A549 (cell line): ENCODE measurements around the gene FHL2.
A peak's percentile ranks its signal among the peaks of the same experiment; 100 is the strongest.

Experiments
- CEBPB ChIP-seq, 2 experiments: fragments of >200 bp in 1 of 2; sonication (Bioruptor Twin) in 1 of 2; formaldehyde crosslinking in 1 of 2; IDR thresholded peaks; 2 replicates each; pipeline ENCODE4 v1.6.1; 2012 to 2016
- CHD4 ChIP-seq: fragments of 200-600 bp; sonication (generic); IDR thresholded peaks from 2 replicates; pipeline ENCODE4 v1.6.1; 2016; ENCODE audit warnings: antibody characterized with exemption, mild to moderate bottlenecking, borderline replicate concordance
- EHMT2 ChIP-seq: fragments of 200-600 bp; sonication (generic); IDR thresholded peaks from 2 replicates; pipeline ENCODE4 v1.6.1; 2016; ENCODE audit warnings: antibody characterized with exemption, low read depth, mild to moderate bottlenecking, moderate library complexity
- EP300 ChIP-seq, 2 experiments: fragments of >200 bp; sonication (Bioruptor Twin); formaldehyde crosslinking; IDR thresholded peaks; 2 replicates in 1 of 2; 3 replicates in 1 of 2; pipeline ENCODE4 v1.6.1; 2016 to 2017
- JUNB ChIP-seq: fragments of >200 bp; sonication (Bioruptor Twin); formaldehyde crosslinking; IDR thresholded peaks from 2 replicates; pipeline ENCODE4 v1.6.1; 2016
- NFE2L2 ChIP-seq: fragments of 150-350 bp; conservative IDR thresholded peaks from 2 replicates; pipeline ENCODE4 v1.6.1; 2014; ENCODE audit warnings: low read length
- POLR2A ChIP-seq: IDR thresholded peaks from 2 replicates; pipeline ENCODE4 v1.6.1; 2012; ENCODE audit warnings: mild to moderate bottlenecking, low read length
- RFX5 ChIP-seq: fragments of 450-650 bp; IDR thresholded peaks from 2 replicates; pipeline ENCODE4 v1.7.1; 2014; ENCODE audit warnings: antibody characterized with exemption, mild to moderate bottlenecking, moderate library complexity
- SMC3 ChIP-seq: fragments of >200 bp; sonication (Bioruptor Twin); formaldehyde crosslinking; IDR thresholded peaks from 3 replicates; pipeline ENCODE4 v1.6.1; 2018; ENCODE audit warnings: inconsistent platforms
- ZFP36 ChIP-seq: fragments of 450-650 bp; IDR thresholded peaks from 2 replicates; pipeline ENCODE4 v1.6.1; 2014; ENCODE audit warnings: borderline replicate concordance; ENCODE audit not compliant: partially characterized antibody
- TF ChIP-seq, protein P1 (sequence below): fragments of >200 bp; sonication (Bioruptor Twin); formaldehyde crosslinking; IDR thresholded peaks from 3 replicates; pipeline ENCODE4 v1.5.1; 2016
- TF ChIP-seq, protein P2 (sequence below): fragments of 200-600 bp; sonication (generic); IDR thresholded peaks from 2 replicates; pipeline ENCODE4 v1.6.1; 2016; ENCODE audit warnings: antibody characterized with exemption, mild to moderate bottlenecking, moderate library complexity
- TF ChIP-seq, protein P3 (sequence below): fragments of 450-650 bp; IDR thresholded peaks from 2 replicates; pipeline ENCODE4 v1.6.1; 2014; ENCODE audit warnings: antibody characterized with exemption

DNA sequence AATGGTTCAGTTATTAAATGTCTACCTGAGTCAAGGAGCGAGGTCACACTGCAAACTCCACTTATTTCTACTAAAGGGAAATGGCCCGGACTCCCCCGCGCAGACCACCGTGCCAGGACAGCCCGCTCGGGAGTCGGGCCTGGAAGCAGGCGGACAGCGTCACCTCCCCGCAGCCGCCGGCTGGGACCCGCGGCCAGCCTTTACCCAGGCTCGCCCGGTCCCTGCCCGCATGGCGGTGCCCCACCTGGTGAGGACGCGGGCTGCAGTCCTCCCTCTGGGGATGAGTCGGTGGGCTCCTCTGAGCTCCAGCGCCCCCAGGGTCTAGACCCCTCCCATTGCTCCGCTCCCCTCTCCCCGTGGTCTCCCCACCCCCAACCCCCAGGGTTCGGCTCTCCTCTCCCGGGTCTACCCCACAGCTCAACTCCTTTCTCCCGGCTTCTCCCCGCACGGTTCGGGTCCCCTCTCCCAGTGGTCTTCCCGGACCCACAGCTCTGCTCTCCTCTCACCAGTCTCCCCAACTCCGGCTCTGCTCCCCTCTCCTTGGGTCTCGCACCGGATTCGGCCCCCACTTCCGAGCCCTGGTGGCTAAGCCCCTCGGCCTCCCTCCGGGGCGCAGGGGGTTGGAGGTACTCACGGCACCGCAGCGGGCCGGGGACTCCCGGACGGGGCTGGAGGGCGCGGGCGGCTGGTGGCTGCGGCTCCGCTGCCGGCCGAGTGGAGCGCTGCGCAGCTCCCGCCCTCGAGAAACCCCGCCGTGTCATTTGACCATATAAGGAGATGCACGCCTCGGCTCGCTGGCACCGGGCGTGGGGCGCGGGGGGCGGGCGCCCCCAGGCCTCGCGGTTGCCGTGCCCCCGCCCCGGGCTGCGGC lies at the start of gene FHL2:
- TF ChIP-seq, protein P1, sequence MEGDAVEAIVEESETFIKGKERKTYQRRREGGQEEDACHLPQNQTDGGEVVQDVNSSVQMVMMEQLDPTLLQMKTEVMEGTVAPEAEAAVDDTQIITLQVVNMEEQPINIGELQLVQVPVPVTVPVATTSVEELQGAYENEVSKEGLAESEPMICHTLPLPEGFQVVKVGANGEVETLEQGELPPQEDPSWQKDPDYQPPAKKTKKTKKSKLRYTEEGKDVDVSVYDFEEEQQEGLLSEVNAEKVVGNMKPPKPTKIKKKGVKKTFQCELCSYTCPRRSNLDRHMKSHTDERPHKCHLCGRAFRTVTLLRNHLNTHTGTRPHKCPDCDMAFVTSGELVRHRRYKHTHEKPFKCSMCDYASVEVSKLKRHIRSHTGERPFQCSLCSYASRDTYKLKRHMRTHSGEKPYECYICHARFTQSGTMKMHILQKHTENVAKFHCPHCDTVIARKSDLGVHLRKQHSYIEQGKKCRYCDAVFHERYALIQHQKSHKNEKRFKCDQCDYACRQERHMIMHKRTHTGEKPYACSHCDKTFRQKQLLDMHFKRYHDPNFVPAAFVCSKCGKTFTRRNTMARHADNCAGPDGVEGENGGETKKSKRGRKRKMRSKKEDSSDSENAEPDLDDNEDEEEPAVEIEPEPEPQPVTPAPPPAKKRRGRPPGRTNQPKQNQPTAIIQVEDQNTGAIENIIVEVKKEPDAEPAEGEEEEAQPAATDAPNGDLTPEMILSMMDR = peak; percentile 35
- TF ChIP-seq RFX5 (0 out of 2 replicates have a peak, but pooled peaks have one; percentile 25), POLR2A (peak; percentile 75), EP300 (IDR thresholded peaks at IDR 0.05) (no peak), NFE2L2 (no peak), CHD4 (no peak), ZFP36 (no peak), EHMT2 (no peak), CEBPB (IDR thresholded peaks at IDR 0.05) (no peak), SMC3 (no peak), JUNB (no peak)
- TF ChIP-seq, protein P2, sequence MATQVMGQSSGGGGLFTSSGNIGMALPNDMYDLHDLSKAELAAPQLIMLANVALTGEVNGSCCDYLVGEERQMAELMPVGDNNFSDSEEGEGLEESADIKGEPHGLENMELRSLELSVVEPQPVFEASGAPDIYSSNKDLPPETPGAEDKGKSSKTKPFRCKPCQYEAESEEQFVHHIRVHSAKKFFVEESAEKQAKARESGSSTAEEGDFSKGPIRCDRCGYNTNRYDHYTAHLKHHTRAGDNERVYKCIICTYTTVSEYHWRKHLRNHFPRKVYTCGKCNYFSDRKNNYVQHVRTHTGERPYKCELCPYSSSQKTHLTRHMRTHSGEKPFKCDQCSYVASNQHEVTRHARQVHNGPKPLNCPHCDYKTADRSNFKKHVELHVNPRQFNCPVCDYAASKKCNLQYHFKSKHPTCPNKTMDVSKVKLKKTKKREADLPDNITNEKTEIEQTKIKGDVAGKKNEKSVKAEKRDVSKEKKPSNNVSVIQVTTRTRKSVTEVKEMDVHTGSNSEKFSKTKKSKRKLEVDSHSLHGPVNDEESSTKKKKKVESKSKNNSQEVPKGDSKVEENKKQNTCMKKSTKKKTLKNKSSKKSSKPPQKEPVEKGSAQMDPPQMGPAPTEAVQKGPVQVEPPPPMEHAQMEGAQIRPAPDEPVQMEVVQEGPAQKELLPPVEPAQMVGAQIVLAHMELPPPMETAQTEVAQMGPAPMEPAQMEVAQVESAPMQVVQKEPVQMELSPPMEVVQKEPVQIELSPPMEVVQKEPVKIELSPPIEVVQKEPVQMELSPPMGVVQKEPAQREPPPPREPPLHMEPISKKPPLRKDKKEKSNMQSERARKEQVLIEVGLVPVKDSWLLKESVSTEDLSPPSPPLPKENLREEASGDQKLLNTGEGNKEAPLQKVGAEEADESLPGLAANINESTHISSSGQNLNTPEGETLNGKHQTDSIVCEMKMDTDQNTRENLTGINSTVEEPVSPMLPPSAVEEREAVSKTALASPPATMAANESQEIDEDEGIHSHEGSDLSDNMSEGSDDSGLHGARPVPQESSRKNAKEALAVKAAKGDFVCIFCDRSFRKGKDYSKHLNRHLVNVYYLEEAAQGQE = no peak
- TF ChIP-seq, protein P3, sequence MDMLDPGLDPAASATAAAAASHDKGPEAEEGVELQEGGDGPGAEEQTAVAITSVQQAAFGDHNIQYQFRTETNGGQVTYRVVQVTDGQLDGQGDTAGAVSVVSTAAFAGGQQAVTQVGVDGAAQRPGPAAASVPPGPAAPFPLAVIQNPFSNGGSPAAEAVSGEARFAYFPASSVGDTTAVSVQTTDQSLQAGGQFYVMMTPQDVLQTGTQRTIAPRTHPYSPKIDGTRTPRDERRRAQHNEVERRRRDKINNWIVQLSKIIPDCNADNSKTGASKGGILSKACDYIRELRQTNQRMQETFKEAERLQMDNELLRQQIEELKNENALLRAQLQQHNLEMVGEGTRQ = no peak
